GM19328 (cell line): ENCODE results near the gene HS1BP3.

ENCODE experiments used
- ATAC-seq: cut with Tn5 transposase; IDR thresholded peaks from one replicate; pipeline ENCODE4 v1.9.1; 2021; ENCODE audit warnings: mild to moderate bottlenecking, moderate library complexity; ENCODE audit not compliant: unreplicated experiment

HS1BP3 gene

GRCh38 chr2:20664431-20665242, 13.7 kb upstream of the HS1BP3 start:
- no peak for ATAC-seq

GRCh38 chr2:20664071-20664390, 13.1 kb upstream of the HS1BP3 start:
- no peak for ATAC-seq

- ATAC-seq = no peak
These were observed 12.5 kb upstream of the HS1BP3 start for GRCh38 chr2:20663196-20664070.

GRCh38 chr2:20662308-20662937, 11.5 kb upstream of the HS1BP3 start:
- no peak for ATAC-seq

GRCh38 chr2:20661421-20662307, 10.8 kb upstream of the HS1BP3 start:
- ATAC-seq = peak; percentile 50

GRCh38 chr2:20660506-20661420, 9.9 kb upstream of the HS1BP3 start:
- ATAC-seq = peak; percentile 6

- no peak for ATAC-seq
These were observed 6.8 kb upstream of the HS1BP3 start for GRCh38 chr2:20657522-20658235.

GRCh38 chr2:20656561-20656960, 5.7 kb upstream of the HS1BP3 start:
- ATAC-seq = no peak

GRCh38 chr2:20654535-20654813, 3.6 kb upstream of the HS1BP3 start:
- no peak for ATAC-seq

- no peak for ATAC-seq
These were observed 3.0 kb upstream of the HS1BP3 start for GRCh38 chr2:20653695-20654534.

- no peak for ATAC-seq
These were observed 2.0 kb upstream of the HS1BP3 start for GRCh38 chr2:20652673-20653575.

- ATAC-seq = no peak
These were observed 1.2 kb upstream of the HS1BP3 start for GRCh38 chr2:20652141-20652540.

GRCh38 chr2:20651731-20652099, 817 bp upstream of the HS1BP3 start:
- ATAC-seq = no peak

- peak; percentile 2 for ATAC-seq
These were observed 463 bp downstream of the HS1BP3 start for GRCh38 chr2:20650393-20650876.

GRCh38 chr2:20649976-20650375, 922 bp downstream of the HS1BP3 start:
- ATAC-seq = no peak

GRCh38 chr2:20649576-20649975, 1.3 kb downstream of the HS1BP3 start:
- ATAC-seq = no peak

- ATAC-seq = no peak
These were observed 2.1 kb downstream of the HS1BP3 start for GRCh38 chr2:20648831-20649230.
